ENCODE data around the gene MSMP. TPM values are rescaled to one million over a fixed set of nuclear protein-coding genes. Genes with fewer than 3 reads are reported as not detected.

The MSMP gene
- total RNA-seq, 1 experiment from 2014 or later: 2.1 TPM

- no peak for TF ChIP-seq E2F4 (CRISPR knock-in tag; IDR thresholded peaks at IDR 0.05; ENCODE audit: borderline replicate concordance, low read depth)
Measured at GRCh38 chr9:35730486-35730854, 23.6 kb downstream of the MSMP start (continued).

GRCh38 chr9:35729700-35730485 lies 24.2 kb downstream of the MSMP start:
- Mint-ChIP-seq H3K4me1 (peaks cover 14% of the 10 kb centered on the region), H3K27me3 (ENCODE audit: low read depth) (no peaks in the 10 kb centered on the region), H3K4me3 (peak overlapping the region; percentile 90), H3K27ac (no peak overlapping the region), H3K36me3 (peaks cover 8% of the 10 kb centered on the region), H3K9me3 (no peaks in the 10 kb centered on the region)
- TF ChIP-seq GABPB1 (CRISPR knock-in tag; IDR thresholded peaks at IDR 0.05) (no peak), E2F5 (CRISPR knock-in tag; IDR thresholded peaks at IDR 0.05) (no peak), ZSCAN18 (CRISPR knock-in tag; IDR thresholded peaks at IDR 0.05) (no peak), E2F1 (CRISPR knock-in tag; IDR thresholded peaks at IDR 0.05) (no peak), NFATC4 (CRISPR knock-in tag; IDR thresholded peaks at IDR 0.05) (no peak), ESRRA (CRISPR knock-in tag; IDR thresholded peaks at IDR 0.05; ENCODE audit: borderline replicate concordance) (no peak), IRF2 (CRISPR knock-in tag; IDR thresholded peaks at IDR 0.05; ENCODE audit: borderline replicate concordance, low read depth) (no peak), FOXP1 (CRISPR knock-in tag; IDR thresholded peaks at IDR 0.05; ENCODE audit: borderline replicate concordance) (no peak)
- ChIA-PET POLR2A (interaction anchor here (0.5 to 2.6 kb wide), 4 partner anchors 11 to 148 kb away, joined by 3 to 14 read pairs (median 4); partner anchors contain the start of gene TPM2), CTCF (interaction anchor here (0.6 to 8.3 kb wide), 22 partner anchors 10 to 736 kb away, joined by 3 to 103 read pairs (median 9); partner anchors contain the start of genes ARHGEF39, CCDC107, GBA2 and HINT2)
- ATAC-seq (peak; percentile 29), DNase-seq (ENCODE audit: low spot score) (peak; percentile 28)

- CTCF ChIA-PET: interaction anchor here (0.6 to 8.3 kb wide), 13 partner anchors 9 to 216 kb away, joined by 3 to 103 read pairs (median 11); partner anchors contain the start of genes GBA2, HINT2, RGP1 and TPM2
- Mint-ChIP-seq H3K4me1 (peaks cover 14% of the 10 kb centered on the region), H3K27ac (no peak overlapping the region), H3K4me3 (no peak overlapping the region), H3K9me3 (no peaks in the 10 kb centered on the region), H3K36me3 (peaks cover 14% of the 10 kb centered on the region), H3K27me3 (ENCODE audit: low read depth) (no peaks in the 10 kb centered on the region)
- POLR2A ChIA-PET: interaction anchor here (2.6 kb wide), 1 partner anchor 39 kb away, joined by 14 read pairs; the partner anchor contains the start of gene TPM2
- DNase-seq (ENCODE audit: low spot score): no peak
- ATAC-seq: no peak
- no peak for TF ChIP-seq CDX4 (CRISPR knock-in tag; IDR thresholded peaks at IDR 0.05; ENCODE audit: borderline replicate concordance)
- no peak for TF ChIP-seq JAZF1 (CRISPR knock-in tag; IDR thresholded peaks at IDR 0.05)
- no peak for TF ChIP-seq AFF4 (CRISPR knock-in tag; IDR thresholded peaks at IDR 0.05; ENCODE audit: borderline replicate concordance)
Measured at GRCh38 chr9:35729101-35729500, 25.0 kb downstream of the MSMP start.

All from WTC11 (cell line).